ENCODE results near the gene YWHAB.

DNA sequence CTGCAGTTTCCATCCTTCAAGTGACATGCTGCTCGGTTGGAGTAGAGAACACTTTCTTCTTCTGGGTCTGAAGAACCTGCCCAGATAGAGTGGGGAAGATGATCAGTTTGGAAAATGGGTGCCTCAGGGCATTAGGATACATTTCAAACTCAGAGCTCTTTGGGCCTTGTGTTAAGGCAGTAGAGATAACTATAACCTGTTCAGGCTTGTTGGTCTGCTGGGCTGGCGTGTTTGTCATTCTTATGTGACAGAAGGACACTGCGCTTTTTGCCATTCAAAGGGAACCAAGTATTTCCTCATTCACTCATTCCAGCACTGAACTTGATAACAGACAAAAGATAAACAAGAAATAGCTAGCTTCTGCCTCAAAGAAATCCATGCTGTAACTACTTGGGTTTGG lies 70.9 kb downstream of the YWHAB start:
- TF ChIP-seq CTCF (IDR thresholded peaks at IDR 0.05) (no peak), TEAD4 (IDR thresholded peaks at IDR 0.05; ENCODE audit: borderline replicate concordance, insufficient read depth) (no peak), RXRA (IDR thresholded peaks at IDR 0.05; ENCODE audit: borderline replicate concordance, low read depth) (no peak), POLR2AphosphoS5 (IDR thresholded peaks at IDR 0.05; ENCODE audit: low read depth, low read length) (no peak), SIN3A (IDR thresholded peaks at IDR 0.05; ENCODE audit: borderline replicate concordance, low read depth, low read length) (no peak), SMC3 (IDR thresholded peaks at IDR 0.05; ENCODE audit: low read depth, low read length) (no peak), FOXM1 (IDR thresholded peaks at IDR 0.05; ENCODE audit: low read depth) (no peak), EZH2phosphoT487 (IDR thresholded peaks at IDR 0.05; ENCODE audit: borderline replicate concordance, low read depth) (no peak), TAF1 (IDR thresholded peaks at IDR 0.05; ENCODE audit: borderline replicate concordance, low read depth, low read length) (no peak), REST (IDR thresholded peaks at IDR 0.05; ENCODE audit: low read depth, low read length) (no peak)
- TF ChIP-seq, protein P1, sequence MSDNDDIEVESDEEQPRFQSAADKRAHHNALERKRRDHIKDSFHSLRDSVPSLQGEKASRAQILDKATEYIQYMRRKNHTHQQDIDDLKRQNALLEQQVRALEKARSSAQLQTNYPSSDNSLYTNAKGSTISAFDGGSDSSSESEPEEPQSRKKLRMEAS (IDR thresholded peaks at IDR 0.05; ENCODE audit: low read depth), result no peak
- TF ChIP-seq, protein P2, sequence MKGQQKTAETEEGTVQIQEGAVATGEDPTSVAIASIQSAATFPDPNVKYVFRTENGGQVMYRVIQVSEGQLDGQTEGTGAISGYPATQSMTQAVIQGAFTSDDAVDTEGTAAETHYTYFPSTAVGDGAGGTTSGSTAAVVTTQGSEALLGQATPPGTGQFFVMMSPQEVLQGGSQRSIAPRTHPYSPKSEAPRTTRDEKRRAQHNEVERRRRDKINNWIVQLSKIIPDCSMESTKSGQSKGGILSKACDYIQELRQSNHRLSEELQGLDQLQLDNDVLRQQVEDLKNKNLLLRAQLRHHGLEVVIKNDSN (IDR thresholded peaks at IDR 0.05; ENCODE audit: borderline replicate concordance, low read depth), result no peak
- TF ChIP-seq, protein P3, sequence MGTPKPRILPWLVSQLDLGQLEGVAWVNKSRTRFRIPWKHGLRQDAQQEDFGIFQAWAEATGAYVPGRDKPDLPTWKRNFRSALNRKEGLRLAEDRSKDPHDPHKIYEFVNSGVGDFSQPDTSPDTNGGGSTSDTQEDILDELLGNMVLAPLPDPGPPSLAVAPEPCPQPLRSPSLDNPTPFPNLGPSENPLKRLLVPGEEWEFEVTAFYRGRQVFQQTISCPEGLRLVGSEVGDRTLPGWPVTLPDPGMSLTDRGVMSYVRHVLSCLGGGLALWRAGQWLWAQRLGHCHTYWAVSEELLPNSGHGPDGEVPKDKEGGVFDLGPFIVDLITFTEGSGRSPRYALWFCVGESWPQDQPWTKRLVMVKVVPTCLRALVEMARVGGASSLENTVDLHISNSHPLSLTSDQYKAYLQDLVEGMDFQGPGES (IDR thresholded peaks at IDR 0.05; ENCODE audit: low read depth, low read length), result no peak

All from SK-N-SH (cell line).